GM21529 (cell line): ENCODE data around the gene ADAM19.
A peak's percentile ranks its signal among the peaks of the same experiment; 100 is the strongest.

Experiments
- ATAC-seq: cut with Tn5 transposase; IDR thresholded peaks from one replicate; pipeline ENCODE4 v1.9.1; 2021; ENCODE audit not compliant: unreplicated experiment

Gene ADAM19

GRCh38 chr5:157575381-157576020 lies at the start of gene ADAM19:
TSS of gene ADAM19 (minus strand) at chr5:157575775. CDS start at chr5:157575696, 79 bp downstream.
- peak; percentile 38 for ATAC-seq

GRCh38 chr5:157624144-157624543 lies 48.6 kb upstream of the ADAM19 start:
- ATAC-seq, result no peak

GRCh38 chr5:157620776-157621175 lies 45.2 kb upstream of the ADAM19 start:
- ATAC-seq, result no peak

GRCh38 chr5:157618191-157618765 lies 42.7 kb upstream of the ADAM19 start:
- no peak for ATAC-seq

- no peak for ATAC-seq
Measured at GRCh38 chr5:157616785-157617184, 41.2 kb upstream of the ADAM19 start.

GRCh38 chr5:157613385-157614245 lies 38.0 kb upstream of the ADAM19 start:
- ATAC-seq, result no peak

GRCh38 chr5:157612581-157612980 lies 37.0 kb upstream of the ADAM19 start:
- ATAC-seq, result no peak

- peak; percentile 69 for ATAC-seq
Measured at GRCh38 chr5:157611571-157612476, 36.2 kb upstream of the ADAM19 start.

GRCh38 chr5:157610990-157611389 lies 35.4 kb upstream of the ADAM19 start:
- no peak for ATAC-seq

GRCh38 chr5:157608972-157609565 lies 33.5 kb upstream of the ADAM19 start:
- no peak for ATAC-seq

GRCh38 chr5:157607371-157608161 lies 32.0 kb upstream of the ADAM19 start:
- ATAC-seq, result peak; percentile 47

GRCh38 chr5:157606046-157606445 lies 30.5 kb upstream of the ADAM19 start:
- ATAC-seq, result no peak

- peak; percentile 34 for ATAC-seq
Measured at GRCh38 chr5:157603333-157604190, 28.0 kb upstream of the ADAM19 start.

- peak; percentile 61 for ATAC-seq
Measured at GRCh38 chr5:157602505-157602904, 26.9 kb upstream of the ADAM19 start.

GRCh38 chr5:157600252-157600651 lies 24.7 kb upstream of the ADAM19 start:
- no peak for ATAC-seq

GRCh38 chr5:157599565-157599964 lies 24.0 kb upstream of the ADAM19 start:
- ATAC-seq, result no peak

- no peak for ATAC-seq
Measured at GRCh38 chr5:157598350-157598936, 22.9 kb upstream of the ADAM19 start.

GRCh38 chr5:157597277-157597676 lies 21.7 kb upstream of the ADAM19 start:
- no peak for ATAC-seq
